Right hindlimb (tissue), 1 donor: ENCODE results near the gene HAGH.
A peak's percentile ranks its signal among the peaks of the same experiment; 100 is the strongest.
"Not testable (repeated sequence)": the region's sequence is repeated elsewhere in the genome, so short reads cannot be mapped to it uniquely, and the experiment has no call there.

Source experiments
- DNase-seq: peaks from one replicate; pipeline ENCODE4 v3.0.0-alpha.2; 2018

HAGH gene

GRCh38 chr16:1826691-1827573 lies at the start of gene HAGH, which contains the start of gene FAHD1:
Gene HAGH (minus strand): TSS chr16:1826825. CDS start chr16:1826787, 38 bp downstream.
Gene FAHD1 (plus strand): TSS chr16:1827206. CDS start chr16:1827239, 33 bp downstream.
- peak; percentile 96 for DNase-seq

GRCh38 chr16:1876066-1876465 lies 49.4 kb upstream of the HAGH start:
- not testable (repeated sequence) for DNase-seq

DNA sequence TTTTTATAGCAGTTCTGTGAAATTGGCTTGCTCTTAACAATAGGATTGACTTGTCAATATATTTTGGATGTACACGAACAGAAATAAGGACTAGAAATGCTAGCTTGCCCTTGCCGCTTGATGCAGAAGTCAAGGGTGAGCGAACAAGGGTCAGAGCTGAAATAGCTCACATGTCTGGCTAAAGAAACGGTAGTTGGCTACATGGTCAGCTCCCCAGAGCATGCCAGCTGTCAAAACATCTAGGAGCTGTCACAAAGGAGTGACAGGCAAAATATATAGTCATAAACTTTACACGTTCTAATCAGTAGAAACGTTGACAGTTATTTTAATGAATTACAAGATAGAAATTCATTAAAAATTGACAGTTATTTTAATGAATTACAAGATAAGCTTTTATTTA lies 48.2 kb upstream of the HAGH start:
- DNase-seq, result no peak

DNA sequence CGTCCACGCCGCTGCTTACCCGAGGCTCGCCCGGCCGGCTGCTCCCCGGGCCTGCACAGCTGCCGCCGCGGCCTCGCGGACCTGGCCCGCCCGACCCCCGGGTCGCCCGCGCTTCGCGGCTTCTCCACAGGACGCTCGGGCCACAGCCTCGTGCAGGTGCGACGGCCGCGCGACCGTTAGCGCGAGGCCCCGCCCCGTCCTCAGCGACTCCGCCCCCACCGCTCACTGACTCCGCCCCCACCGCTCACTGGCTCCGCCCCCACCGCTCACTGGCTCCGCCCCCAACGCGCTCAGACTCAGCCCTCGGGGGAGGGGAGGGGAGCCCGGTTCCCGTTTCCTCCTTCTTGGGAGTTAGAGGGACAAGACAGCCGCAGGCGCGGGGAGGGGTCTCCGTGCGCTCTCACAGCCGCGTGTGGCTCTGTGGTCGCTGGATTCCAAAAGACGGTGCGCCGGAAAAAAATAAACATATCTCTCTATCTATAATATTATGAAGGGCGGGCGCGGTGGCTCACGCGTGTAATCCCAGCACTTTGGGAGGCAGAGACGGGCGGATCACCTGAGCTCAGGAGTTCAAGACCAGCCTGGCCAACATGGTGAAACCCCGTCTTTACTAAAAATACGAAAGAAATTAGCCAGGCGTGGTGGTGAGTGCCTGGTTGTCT lies 45.5 kb upstream of the HAGH start, which contains the start of gene MEIOB:
Gene MEIOB, minus strand, starts transcription at position 191 of the 662 bp plus-strand sequence. CDS start 3,989 bp downstream, outside the sequence.
- peak; percentile 25 for DNase-seq

DNA sequence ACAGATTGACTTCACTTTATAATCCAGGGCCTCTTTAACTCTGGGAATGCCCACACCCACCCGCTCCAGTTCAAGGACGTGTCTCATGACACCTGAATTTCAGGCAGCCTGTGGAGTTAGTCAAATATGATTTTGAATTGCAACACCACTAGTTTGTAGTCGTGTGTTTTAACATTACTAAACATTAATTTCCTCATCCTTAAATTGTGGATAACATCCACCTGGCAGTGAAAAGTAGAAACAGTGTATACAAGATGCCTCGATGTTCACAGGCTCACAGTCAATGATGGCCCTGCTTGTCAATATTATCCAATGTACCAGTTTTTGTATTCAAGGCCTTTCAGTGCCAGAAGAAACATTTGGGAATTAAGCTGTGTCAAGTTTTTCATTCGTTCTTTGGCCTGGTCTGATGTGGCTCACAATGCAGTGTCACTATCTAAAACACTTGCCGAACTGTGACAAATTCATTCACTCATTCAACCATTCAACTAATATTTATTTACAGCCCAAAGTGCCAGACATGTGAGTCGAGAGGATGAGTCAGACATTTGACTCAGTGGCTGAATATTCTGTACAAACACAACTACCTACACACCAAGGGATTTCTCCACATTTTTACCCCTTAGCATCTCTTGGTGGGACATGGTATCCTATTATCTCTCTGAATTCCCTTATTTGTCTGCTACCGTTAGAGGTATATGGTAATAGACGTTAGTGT lies 43.9 kb upstream of the HAGH start:
- no peak for DNase-seq

GRCh38 chr16:1865902-1866690 lies 39.5 kb upstream of the HAGH start:
- DNase-seq, result no peak

DNA sequence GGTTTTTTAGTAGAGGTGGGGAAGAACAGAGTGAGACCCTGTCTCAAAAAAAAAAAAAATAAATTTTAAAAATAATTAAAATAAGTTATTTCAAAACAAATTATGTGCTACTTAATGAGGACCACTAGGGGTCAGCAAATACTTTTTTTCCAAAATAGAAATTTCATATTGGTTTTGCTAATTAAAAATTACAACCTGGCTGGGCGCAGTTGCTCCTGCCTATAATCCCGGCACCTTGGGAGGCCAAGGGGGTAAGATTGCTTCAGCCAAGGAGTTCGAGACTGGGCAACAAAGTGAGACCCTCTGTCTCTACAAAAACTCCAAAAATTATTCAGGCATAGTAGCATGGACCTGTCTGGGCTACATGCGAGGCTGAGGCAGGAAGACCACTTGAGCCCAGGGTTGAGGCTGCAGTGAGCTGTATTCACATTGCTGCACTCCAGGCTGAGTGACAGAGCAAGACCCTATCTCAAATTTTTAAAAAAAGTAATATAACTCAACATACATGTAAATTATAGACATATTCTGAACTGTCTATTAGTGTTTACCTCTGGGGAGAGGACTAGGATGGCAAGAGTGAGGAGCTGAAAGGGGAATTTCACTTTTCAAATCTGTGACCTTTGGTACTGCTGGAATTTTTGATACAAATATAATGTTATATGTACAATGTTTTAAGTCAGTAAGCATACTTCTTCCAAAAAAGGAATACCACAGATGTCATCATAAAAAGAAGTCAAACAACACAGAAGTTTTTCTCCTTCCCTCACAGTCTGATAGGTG lies 37.2 kb upstream of the HAGH start:
- DNase-seq, result no peak

- DNase-seq, result no peak
Observed at GRCh38 chr16:1862394-1862793, 35.8 kb upstream of the HAGH start.

DNA sequence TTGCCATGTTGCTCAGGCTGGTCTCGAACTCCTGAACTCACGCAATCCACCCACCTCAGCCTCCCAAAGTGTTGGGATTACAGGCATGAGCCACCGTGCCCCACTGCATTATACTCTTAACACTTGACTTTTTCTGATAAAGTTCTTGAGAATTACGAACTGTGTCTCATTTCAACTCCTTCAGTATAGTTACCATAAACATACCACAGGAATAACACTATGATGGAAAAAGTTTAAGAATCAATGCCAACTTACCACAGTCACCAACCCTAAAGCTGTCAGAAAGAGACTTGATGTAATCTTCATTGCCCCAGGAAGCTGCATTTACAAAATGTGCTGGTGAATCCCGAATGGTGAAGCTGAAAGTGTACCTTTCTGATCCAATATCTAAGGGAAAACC lies 35.1 kb upstream of the HAGH start:
- no peak for DNase-seq

DNA sequence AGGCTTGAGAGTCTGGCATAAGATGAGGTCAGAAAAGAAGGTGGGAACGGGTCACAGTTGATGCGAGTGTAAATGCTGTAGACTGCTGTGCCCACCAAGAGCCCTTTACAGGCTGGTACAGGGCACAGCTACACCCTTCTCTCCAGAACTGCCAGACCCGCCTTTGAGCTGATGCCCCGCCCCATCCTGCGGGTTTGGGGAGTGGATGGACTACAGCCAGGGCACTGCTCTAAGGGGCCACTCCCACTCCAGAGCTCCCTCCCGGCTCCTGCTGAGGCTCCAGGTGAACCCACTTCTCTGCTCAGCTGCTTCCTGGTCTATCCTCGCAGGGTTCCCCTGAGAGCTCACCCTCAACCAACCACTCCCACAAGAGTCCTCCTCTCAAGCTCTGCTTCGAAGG lies 33.0 kb upstream of the HAGH start:
- DNase-seq, result no peak

DNA sequence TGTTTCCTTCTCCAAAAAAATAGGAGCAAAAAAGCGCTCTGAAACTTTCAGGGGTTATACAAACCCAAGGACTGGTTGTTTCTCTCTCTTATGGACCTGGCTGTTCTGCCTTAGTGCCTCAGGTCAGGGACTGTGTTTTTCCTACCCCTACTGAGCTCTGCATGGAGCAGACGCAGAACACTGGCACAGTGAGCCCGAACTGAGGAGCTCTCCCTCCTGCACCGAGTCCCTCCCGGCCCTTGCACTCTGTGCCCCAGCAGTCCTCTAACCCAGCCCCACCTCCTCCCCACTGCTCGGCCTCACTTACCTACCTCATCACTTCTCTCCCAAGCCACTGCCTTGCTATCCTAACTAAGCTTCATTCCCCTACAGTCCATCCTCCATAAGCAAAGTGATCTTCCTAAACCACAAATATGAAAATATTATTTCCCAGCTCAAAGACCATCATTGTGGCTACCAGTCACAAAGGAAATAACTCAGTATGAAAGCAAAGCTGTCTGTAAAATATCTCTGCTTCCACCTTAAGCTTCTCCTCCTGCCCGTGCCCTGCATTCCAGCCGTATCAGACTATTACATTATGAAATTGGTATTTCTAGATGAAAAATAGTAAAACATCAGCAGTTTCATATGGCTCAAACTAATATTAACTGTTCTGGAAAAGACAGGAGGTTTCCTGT lies 31.7 kb upstream of the HAGH start:
- DNase-seq, result no peak

DNA sequence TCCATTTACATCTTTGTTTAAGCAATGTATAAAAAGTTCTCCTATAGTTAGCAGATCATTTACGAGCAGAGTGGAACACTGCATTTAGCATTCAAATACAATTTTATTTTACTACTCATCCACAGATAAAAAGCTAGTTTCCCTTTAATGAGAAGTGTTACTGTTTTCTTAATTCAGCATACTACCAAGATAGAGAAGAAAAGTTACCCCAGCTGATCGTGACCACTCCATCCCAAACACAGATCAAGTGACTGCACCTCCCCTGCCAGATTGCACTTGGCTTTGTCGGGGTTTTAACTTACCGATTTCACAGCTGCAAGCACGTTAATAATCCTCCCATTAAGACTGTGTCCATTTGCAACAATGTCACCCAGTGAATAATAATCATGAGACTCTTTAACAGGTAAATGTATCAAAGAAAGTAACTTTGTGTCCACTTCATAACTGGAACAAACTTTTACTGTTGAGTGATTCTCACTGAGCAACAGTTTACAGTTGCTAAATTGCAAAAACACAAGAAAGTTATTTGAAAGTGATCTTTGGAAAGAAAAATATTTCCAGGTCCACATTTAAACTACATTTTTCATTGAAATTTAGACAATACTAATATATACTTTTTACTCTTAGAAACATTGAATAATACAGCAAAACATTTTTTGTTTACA lies 30.9 kb upstream of the HAGH start:
- no peak for DNase-seq

GRCh38 chr16:1851793-1852192 lies 25.2 kb upstream of the HAGH start:
- no peak for DNase-seq

GRCh38 chr16:1850981-1851380 lies 24.4 kb upstream of the HAGH start:
- no peak for DNase-seq

DNA sequence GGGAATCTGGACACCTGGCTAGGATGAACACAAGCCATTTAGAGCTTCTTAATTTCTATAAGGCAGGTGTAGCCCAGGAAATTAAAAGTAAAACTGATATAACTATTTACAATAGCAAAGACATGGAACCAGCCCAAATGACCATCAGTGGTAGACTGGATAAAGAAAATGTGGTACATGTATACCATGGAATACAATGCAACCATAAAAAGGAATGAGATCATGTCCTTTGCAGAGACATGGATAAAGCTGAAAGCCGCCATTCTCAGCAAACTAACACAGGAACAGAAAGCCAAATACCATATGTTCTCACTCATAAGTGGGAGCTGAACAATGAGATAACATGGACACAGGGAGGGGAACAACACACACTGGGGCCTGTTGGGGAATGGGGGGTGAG lies 19.8 kb upstream of the HAGH start:
- DNase-seq, result no peak

DNA sequence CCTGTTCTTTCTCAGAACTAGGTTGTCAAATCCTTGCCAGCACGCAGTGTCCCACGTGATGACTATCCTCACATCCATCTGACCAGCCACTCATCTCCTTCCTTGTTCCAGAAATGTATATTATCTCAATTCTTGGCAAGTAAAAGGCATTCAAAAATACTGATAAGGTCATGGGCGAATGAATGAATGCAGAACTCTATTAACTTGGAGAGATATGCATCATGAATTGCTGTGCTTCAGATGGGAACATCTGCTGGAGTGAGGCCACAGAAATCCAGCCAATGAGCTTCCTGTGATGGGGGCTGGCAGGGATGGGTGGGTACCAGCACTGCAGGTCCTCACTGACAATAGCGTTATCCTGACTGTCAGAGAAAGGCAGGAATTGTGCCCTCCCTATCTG lies 19.4 kb upstream of the HAGH start:
- DNase-seq, result no peak

DNA sequence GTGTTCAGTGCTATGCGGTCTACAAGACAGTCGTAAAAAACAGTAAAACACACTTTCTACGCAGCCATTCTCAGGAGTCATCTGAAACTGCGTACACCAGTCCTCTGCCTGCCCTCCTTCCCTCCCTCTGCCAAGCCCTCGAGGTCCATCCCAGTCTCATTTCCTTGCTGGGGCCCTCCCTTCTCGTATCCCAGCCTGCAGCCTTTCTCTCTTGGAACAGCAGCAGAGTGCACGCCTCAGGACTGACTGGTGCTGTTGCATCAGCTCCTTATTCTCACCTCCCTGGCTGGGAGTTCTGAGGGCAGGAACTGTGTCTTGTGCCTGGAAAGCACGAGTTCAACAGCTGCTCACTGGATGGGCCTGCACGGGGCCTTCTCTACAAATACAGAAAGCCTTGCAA lies 12.9 kb upstream of the HAGH start:
- DNase-seq, result no peak

- DNase-seq, result no peak
Observed at GRCh38 chr16:1834096-1834495, 7.5 kb upstream of the HAGH start.

GRCh38 chr16:1832838-1833454 lies 6.3 kb upstream of the HAGH start:
- DNase-seq, result no peak
